ENCODE data around the gene ZFP36L1. TPM values are rescaled to one million over a fixed set of nuclear protein-coding genes. Genes with fewer than 3 reads are reported as not detected.

ZFP36L1 gene
- total and polyA plus RNA-seq, 7 experiments from 2014 or later: 82.0 to 231 (median 160) TPM

GRCh38 chr14:68749487-68750475, 43.1 kb downstream of the ZFP36L1 start:
- Histone ChIP-seq H3K36me3 (ENCODE audit: control insufficient read depth in 2 of 3, insufficient read depth in 3 of 3, low read length in 3 of 3) (no peaks in the 10 kb centered on the region), H3K27me3 (ENCODE audit: control insufficient read depth in 2 of 2, insufficient read depth in 2 of 2, low read length in 2 of 2) (no peaks in the 10 kb centered on the region), H3K4me3 (ENCODE audit: low read length) (no peak overlapping the region), H3K27ac (ENCODE audit: low read depth, low read length) (no peak overlapping the region), H3K4me1 (ENCODE audit: control insufficient read depth in 2 of 2, insufficient read depth in 2 of 2, low read length in 2 of 2) (no peaks in the 10 kb centered on the region), H3K9me3 (ENCODE audit: control insufficient read depth in 2 of 3, low read length in 3 of 3) (no peaks in the 10 kb centered on the region)
- H3K27me3 Mint-ChIP-seq: peaks cover 0 to 18% (median 0%) of the 10 kb centered on the region in 5 donors
- POLR2A ChIA-PET: interaction anchor here (0.6 to 1.1 kb wide), 4 partner anchors 11 to 395 kb away, joined by 3 to 5 read pairs (median 3); no protein-coding TSS in a partner anchor
- intact Hi-C loops (cut with micrococcal nuclease): no loop called here
- peaks cover 0 to 13% (median 0%) of the 10 kb centered on the region in 7 donors for H3K4me1 Mint-ChIP-seq
- H3K27ac Mint-ChIP-seq: peak overlapping the region in 1 of 9 donors; percentile 70
- no peaks in the 10 kb centered on the region for H3K9me3 Mint-ChIP-seq
- H3K36me3 Mint-ChIP-seq: no peaks in the 10 kb centered on the region
- DNase-seq (no peak), ATAC-seq (no peak)
- CTCF ChIA-PET: interaction anchor here (1.5 kb wide), 1 partner anchor 40 kb away, joined by 4 read pairs; no protein-coding TSS in a partner anchor
- H3K4me3 Mint-ChIP-seq: no peak overlapping the region

- intact Hi-C loops (cut with micrococcal nuclease): no loop called here
- H3K27ac ChIP-seq (ENCODE audit: low read depth, low read length): no peak overlapping the region
- ChIA-PET CTCF (no interaction called here), POLR2A (interaction anchor here (0.9 kb wide), 1 partner anchor 18 kb away, joined by 3 read pairs; no protein-coding TSS in a partner anchor)
- Mint-ChIP-seq H3K27ac (peak overlapping the region in 1 of 9 donors; percentile 3), H3K4me1 (peaks cover 0 to 13% (median 0%) of the 10 kb centered on the region in 7 donors), H3K36me3 (no peaks in the 10 kb centered on the region), H3K4me3 (no peak overlapping the region), H3K27me3 (peaks cover 0 to 22% (median 0%) of the 10 kb centered on the region in 5 donors), H3K9me3 (no peaks in the 10 kb centered on the region)
- no peak overlapping the region for H3K4me3 ChIP-seq (ENCODE audit: low read length)
- no peaks in the 10 kb centered on the region for H3K27me3 ChIP-seq (ENCODE audit: control insufficient read depth in 2 of 2, insufficient read depth in 2 of 2, low read length in 2 of 2)
- no peaks in the 10 kb centered on the region for H3K9me3 ChIP-seq (ENCODE audit: control insufficient read depth in 2 of 3, low read length in 3 of 3)
- DNase-seq (no peak), ATAC-seq (no peak)
- H3K36me3 ChIP-seq (ENCODE audit: control insufficient read depth in 2 of 3, insufficient read depth in 3 of 3, low read length in 3 of 3): no peaks in the 10 kb centered on the region
- no peaks in the 10 kb centered on the region for H3K4me1 ChIP-seq (ENCODE audit: control insufficient read depth in 2 of 2, insufficient read depth in 2 of 2, low read length in 2 of 2)
Observed at GRCh38 chr14:68748691-68749090, 44.2 kb downstream of the ZFP36L1 start.

- intact Hi-C loops (cut with micrococcal nuclease): no loop called here
- H3K4me3 Mint-ChIP-seq: no peak overlapping the region
- peak overlapping the region in 2 of 9 donors; percentile 2 to 3 for H3K27ac Mint-ChIP-seq
- DNase-seq (no peak), ATAC-seq (no peak)
- Histone ChIP-seq H3K9me3 (ENCODE audit: control insufficient read depth in 2 of 3, low read length in 3 of 3) (no peaks in the 10 kb centered on the region), H3K4me3 (ENCODE audit: low read length) (no peak overlapping the region), H3K36me3 (ENCODE audit: control insufficient read depth in 2 of 3, insufficient read depth in 3 of 3, low read length in 3 of 3) (no peaks in the 10 kb centered on the region), H3K27ac (ENCODE audit: low read depth, low read length) (no peak overlapping the region), H3K4me1 (ENCODE audit: control insufficient read depth in 2 of 2, insufficient read depth in 2 of 2, low read length in 2 of 2) (no peaks in the 10 kb centered on the region), H3K27me3 (ENCODE audit: control insufficient read depth in 2 of 2, insufficient read depth in 2 of 2, low read length in 2 of 2) (no peaks in the 10 kb centered on the region)
- no peaks in the 10 kb centered on the region for H3K9me3 Mint-ChIP-seq
- H3K36me3 Mint-ChIP-seq: no peaks in the 10 kb centered on the region
- peaks cover 0 to 13% (median 0%) of the 10 kb centered on the region in 7 donors for H3K4me1 Mint-ChIP-seq
- peaks cover 0 to 22% (median 0%) of the 10 kb centered on the region in 5 donors for H3K27me3 Mint-ChIP-seq
- ChIA-PET CTCF (no interaction called here), POLR2A (interaction anchor here (0.9 kb wide), 1 partner anchor 17 kb away, joined by 3 read pairs; no protein-coding TSS in a partner anchor)
Observed at GRCh38 chr14:68748260-68748659, 44.6 kb downstream of the ZFP36L1 start.

- CTCF ChIA-PET: no interaction called here
- Histone ChIP-seq H3K36me3 (ENCODE audit: control insufficient read depth in 2 of 3, insufficient read depth in 3 of 3, low read length in 3 of 3) (no peaks in the 10 kb centered on the region), H3K4me3 (ENCODE audit: low read length) (no peak overlapping the region), H3K9me3 (ENCODE audit: control insufficient read depth in 2 of 3, low read length in 3 of 3) (no peaks in the 10 kb centered on the region), H3K27ac (ENCODE audit: low read depth, low read length) (no peak overlapping the region), H3K27me3 (ENCODE audit: control insufficient read depth in 2 of 2, insufficient read depth in 2 of 2, low read length in 2 of 2) (no peaks in the 10 kb centered on the region), H3K4me1 (ENCODE audit: control insufficient read depth in 2 of 2, insufficient read depth in 2 of 2, low read length in 2 of 2) (no peaks in the 10 kb centered on the region)
- intact Hi-C loops (cut with micrococcal nuclease): no loop called here
- DNase-seq (no peak), ATAC-seq (no peak)
- peaks cover 0 to 23% (median 0%) of the 10 kb centered on the region in 5 donors for H3K27me3 Mint-ChIP-seq
- H3K4me3 Mint-ChIP-seq: no peak overlapping the region
- H3K9me3 Mint-ChIP-seq: no peaks in the 10 kb centered on the region
- peak overlapping the region in 2 of 9 donors; percentile 2 to 3 for H3K27ac Mint-ChIP-seq
- peaks cover 0 to 2% (median 0%) of the 10 kb centered on the region in 5 donors for H3K36me3 Mint-ChIP-seq
- POLR2A ChIA-PET: no interaction called here
- peaks cover 0 to 13% (median 0%) of the 10 kb centered on the region in 7 donors for H3K4me1 Mint-ChIP-seq
Observed at GRCh38 chr14:68747393-68747792, 45.5 kb downstream of the ZFP36L1 start.

GRCh38 chr14:68744613-68745012, 48.3 kb downstream of the ZFP36L1 start:
- H3K36me3 Mint-ChIP-seq: peaks cover 0 to 11% (median 0%) of the 10 kb centered on the region in 5 donors
- ATAC-seq (no peak), DNase-seq (no peak)
- H3K4me1 ChIP-seq (ENCODE audit: control insufficient read depth in 2 of 2, insufficient read depth in 2 of 2, low read length in 2 of 2): no peaks in the 10 kb centered on the region
- ChIA-PET POLR2A (no interaction called here), CTCF (no interaction called here)
- no peaks in the 10 kb centered on the region for H3K36me3 ChIP-seq (ENCODE audit: control insufficient read depth in 2 of 3, insufficient read depth in 3 of 3, low read length in 3 of 3)
- no peak overlapping the region for H3K4me3 Mint-ChIP-seq
- peaks cover 0 to 20% (median 0%) of the 10 kb centered on the region in 5 donors for H3K27me3 Mint-ChIP-seq
- no peak overlapping the region for H3K4me3 ChIP-seq (ENCODE audit: low read length)
- peaks cover 0 to 11% (median 0%) of the 10 kb centered on the region in 11 donors for H3K9me3 Mint-ChIP-seq
- no peak overlapping the region for H3K27ac ChIP-seq (ENCODE audit: low read depth, low read length)
- intact Hi-C loops (cut with micrococcal nuclease): no loop called here
- H3K4me1 Mint-ChIP-seq: peaks cover 0 to 13% (median 0%) of the 10 kb centered on the region in 7 donors
- peaks cover 0 to 5% (median 0%) of the 10 kb centered on the region in 3 experiments for H3K9me3 ChIP-seq (ENCODE audit: control insufficient read depth in 2 of 3, low read length in 3 of 3)
- peak overlapping the region in 2 of 9 donors; percentile 2 to 30 for H3K27ac Mint-ChIP-seq
- H3K27me3 ChIP-seq (ENCODE audit: control insufficient read depth in 2 of 2, insufficient read depth in 2 of 2, low read length in 2 of 2): no peaks in the 10 kb centered on the region

GRCh38 chr14:68741839-68742470, 50.9 kb downstream of the ZFP36L1 start:
- peaks cover 0 to 11% (median 0%) of the 10 kb centered on the region in 11 donors for H3K9me3 Mint-ChIP-seq
- intact Hi-C loops (cut with micrococcal nuclease): no loop called here
- H3K9me3 ChIP-seq (ENCODE audit: control insufficient read depth in 2 of 3, low read length in 3 of 3): peaks cover 0 to 5% (median 0%) of the 10 kb centered on the region in 3 experiments
- H3K4me1 ChIP-seq (ENCODE audit: control insufficient read depth in 2 of 2, insufficient read depth in 2 of 2, low read length in 2 of 2): no peaks in the 10 kb centered on the region
- no peak overlapping the region for H3K4me3 ChIP-seq (ENCODE audit: low read length)
- peaks cover 0 to 9% (median 0%) of the 10 kb centered on the region in 7 donors for H3K4me1 Mint-ChIP-seq
- no peaks in the 10 kb centered on the region for H3K27me3 ChIP-seq (ENCODE audit: control insufficient read depth in 2 of 2, insufficient read depth in 2 of 2, low read length in 2 of 2)
- H3K27ac ChIP-seq (ENCODE audit: low read depth, low read length): no peak overlapping the region
- CTCF ChIA-PET: no interaction called here
- peaks cover 0 to 10% (median 0%) of the 10 kb centered on the region in 5 donors for H3K27me3 Mint-ChIP-seq
- POLR2A ChIA-PET: no interaction called here
- DNase-seq (no peak), ATAC-seq (peak; percentile 90)
- no peak overlapping the region for H3K4me3 Mint-ChIP-seq
- H3K27ac Mint-ChIP-seq: peak overlapping the region in 1 of 9 donors; percentile 30
- H3K36me3 ChIP-seq (ENCODE audit: control insufficient read depth in 2 of 3, insufficient read depth in 3 of 3, low read length in 3 of 3): no peaks in the 10 kb centered on the region
- peaks cover 0 to 11% (median 0%) of the 10 kb centered on the region in 5 donors for H3K36me3 Mint-ChIP-seq
